Stimulated activated CD8-positive, alpha-beta memory T cell treated with anti-CD3 and anti-CD28 coated beads, Interleukin-7, amount 100 ng/mL, for 48 hours (primary cell): ENCODE measurements around the gene GIGYF2.
"Not testable (repeated sequence)": the region's sequence is repeated elsewhere in the genome, so short reads cannot be mapped to it uniquely, and the experiment has no call there.

Experiments
- DNase-seq, 2 donors: peaks; one replicate each; pipeline ENCODE4 v3.0.0-alpha.2; 2020; ENCODE audit warnings: low read depth in 1 of 2; ENCODE audit errors: extremely low read depth in 1 of 2

GIGYF2 gene

GRCh38 chr2:232687382-232688160 is 9.6 kb upstream of the GIGYF2 start:
- no peak for DNase-seq

DNA sequence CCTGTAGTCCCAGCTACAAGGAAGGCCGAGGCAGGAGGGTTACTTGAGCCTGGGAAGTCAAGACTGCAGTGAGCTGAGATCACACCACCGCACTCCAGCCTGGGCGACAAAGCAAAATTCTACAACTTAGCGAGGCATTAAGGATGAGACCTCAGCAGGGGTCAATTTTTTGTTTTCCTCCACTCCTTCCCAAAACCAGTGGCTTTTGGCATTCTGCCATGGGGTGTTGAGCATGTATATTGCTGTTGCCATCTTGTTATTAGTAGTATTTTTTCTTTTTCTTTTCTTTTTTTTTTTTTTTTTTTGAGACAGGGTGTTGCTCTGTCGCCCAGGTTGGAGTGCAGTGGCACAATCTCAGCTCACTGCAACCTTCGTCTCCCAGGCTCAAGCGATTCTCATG is 8.9 kb upstream of the GIGYF2 start:
- DNase-seq: no peak

DNA sequence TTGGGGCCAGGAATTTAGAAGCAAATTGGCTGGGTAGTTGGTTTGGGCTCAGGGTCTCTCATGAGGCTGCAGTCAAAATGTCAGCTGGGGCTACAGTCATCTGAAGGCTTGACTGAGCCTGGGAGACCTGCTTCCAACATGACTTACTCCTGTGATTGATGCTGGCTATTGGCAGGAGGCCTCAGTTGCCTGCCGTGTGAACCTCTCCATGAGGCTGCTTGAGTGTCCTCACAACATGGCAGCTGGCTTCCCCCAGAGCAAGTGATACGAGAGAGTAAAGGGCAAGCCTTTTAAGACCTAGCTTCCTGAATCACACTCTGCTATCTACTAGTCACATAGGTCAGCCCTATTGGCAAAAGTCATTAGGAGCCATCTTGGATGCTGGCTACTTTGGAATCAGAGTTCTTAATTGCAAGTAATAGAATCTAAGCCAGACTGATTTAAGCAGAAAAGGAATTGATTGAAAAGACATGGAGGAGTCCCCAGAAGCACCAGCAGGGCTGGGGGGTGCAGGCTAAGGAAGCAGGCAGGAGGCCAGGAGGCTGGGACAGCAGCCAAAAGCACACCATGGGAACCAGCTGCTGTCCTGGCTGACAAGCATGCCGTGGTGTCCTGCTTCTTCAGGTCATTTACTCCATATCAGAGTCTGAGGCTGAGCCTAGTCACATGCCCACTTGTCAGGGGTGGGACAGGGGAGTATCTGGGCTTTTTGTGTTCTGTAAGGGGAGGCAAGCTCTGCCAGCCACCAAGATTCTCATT is 7.8 kb upstream of the GIGYF2 start:
- no peak for DNase-seq

GRCh38 chr2:232691117-232691516 is 6.0 kb upstream of the GIGYF2 start:
- DNase-seq: not testable (repeated sequence)

DNA sequence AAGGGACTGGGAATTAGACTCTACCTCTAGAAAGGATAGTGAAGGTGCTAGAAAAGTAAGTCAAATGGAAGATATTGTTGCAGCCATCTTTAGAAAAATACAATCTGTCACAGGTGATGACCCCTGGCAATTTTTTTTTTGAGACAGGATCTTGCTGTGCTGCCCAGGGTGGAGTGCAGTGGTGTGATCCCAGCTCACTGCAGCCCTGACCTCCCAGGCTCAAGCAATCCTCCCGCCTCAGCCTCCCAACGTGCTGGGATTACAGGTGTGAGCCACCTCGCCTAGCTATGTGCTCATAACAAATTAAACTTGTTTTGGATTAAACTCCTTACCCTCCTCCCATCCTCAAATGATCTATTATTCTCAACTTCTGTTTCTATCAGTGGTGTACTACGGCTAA is 3.8 kb upstream of the GIGYF2 start:
- no peak for DNase-seq

DNA sequence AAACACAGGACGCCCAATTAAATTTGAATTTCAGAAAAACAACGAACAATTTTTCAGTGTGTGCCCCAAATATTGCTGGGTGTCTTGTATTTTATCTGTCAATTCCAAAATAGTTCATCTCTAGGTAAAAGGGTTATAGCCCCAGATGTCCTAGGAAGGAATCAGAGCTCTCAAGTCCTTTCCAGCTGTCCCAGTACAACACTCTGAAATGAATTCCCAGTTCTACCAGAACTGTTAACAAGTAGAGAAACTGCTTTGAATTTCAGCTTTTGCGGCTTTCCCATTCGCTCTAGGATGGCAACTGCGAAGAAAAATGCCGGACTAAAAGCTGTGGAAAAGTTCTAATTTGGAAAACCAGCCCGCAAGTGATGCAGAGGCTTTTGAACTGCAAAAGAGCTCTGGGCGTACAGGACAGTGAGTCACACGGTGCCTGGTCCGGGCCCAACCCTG is 497 bp upstream of the GIGYF2 start:
- no peak for DNase-seq

DNA sequence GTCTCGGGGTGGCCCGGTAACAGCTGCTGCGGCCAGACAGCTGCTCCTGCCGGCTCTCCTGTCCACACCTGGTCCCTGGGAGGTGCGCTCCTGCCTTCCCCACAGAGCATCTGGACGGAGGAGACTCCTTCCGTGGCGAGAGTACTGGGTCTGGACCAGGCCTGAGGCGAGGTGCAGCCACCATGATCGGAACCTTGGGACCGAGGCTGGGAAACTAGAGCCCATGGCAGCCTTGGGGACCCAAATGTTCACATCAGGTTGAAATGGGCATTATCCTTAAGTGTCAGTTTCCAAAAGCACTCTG is 628 bp downstream of the GIGYF2 start:
- no peak for DNase-seq

- no peak for DNase-seq
Observed at GRCh38 chr2:232698556-232699091, 1.5 kb downstream of the GIGYF2 start.

GRCh38 chr2:232699110-232699509 is 2.0 kb downstream of the GIGYF2 start:
- no peak for DNase-seq

DNA sequence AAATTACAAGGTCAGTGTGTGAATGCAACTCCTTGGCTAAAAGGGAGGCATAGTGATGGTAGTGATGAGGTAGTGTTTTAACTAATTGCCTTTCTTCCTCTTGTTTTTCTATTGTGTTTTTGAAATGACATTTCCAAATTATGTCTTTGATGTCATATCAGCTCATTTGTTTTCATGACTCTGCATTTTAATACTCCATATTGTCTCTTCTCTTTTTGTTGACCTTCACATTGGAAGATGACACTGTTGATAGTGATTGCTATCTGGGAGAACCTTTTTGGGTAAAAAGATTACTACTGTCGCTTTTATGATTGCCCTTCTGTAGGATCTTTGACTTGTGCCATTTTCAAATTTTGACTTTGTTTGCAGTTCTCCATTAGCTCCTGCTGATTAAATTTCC is 3.0 kb downstream of the GIGYF2 start:
- DNase-seq: no peak

GRCh38 chr2:232707076-232707475 is 9.9 kb downstream of the GIGYF2 start:
- DNase-seq: no peak

- no peak for DNase-seq
Observed at GRCh38 chr2:232713505-232713904, 16.4 kb downstream of the GIGYF2 start.

- DNase-seq: no peak
Observed at GRCh38 chr2:232714969-232715368, 17.8 kb downstream of the GIGYF2 start.

DNA sequence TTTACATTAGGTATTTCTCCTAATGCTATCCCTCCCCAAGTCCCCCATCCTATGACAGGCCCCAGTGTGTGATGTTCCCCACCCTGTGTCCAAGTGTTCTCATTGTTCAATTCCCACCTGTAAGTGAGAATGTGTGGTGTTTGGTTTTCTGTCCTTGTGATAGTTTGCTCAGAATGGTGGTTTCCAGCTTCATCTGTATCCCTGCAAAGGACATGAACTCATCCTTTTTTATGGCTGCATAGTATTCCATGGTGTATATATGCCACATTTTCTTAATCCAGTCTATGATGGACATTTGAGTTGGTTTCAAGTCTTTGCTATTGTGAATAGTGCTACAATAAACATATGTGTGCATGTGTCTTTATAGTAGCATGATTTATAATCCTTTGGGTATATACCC is 22.9 kb downstream of the GIGYF2 start:
- DNase-seq: not testable (repeated sequence)

GRCh38 chr2:232721261-232721660 is 24.1 kb downstream of the GIGYF2 start:
- no peak for DNase-seq

DNA sequence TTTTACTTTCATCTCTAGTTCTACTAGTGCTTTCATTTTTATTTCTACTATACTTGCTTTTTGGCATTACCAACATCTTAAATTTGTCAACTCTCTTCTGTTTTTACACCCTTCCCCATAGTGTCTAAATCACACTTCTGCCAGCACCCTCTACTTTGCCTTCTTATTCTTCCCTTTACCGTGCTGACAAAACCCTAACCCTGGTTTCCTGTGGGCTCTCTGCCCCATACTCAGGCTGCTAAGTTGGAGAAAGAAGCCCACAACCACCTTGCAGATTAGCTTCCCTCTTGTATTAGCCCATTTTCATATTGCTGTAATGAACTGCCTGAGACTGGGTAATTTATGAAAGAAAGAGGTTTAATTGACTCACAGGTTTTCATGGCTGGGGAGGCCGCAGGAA is 24.8 kb downstream of the GIGYF2 start:
- no peak for DNase-seq

GRCh38 chr2:232723027-232723426 is 25.9 kb downstream of the GIGYF2 start:
- no peak for DNase-seq

DNA sequence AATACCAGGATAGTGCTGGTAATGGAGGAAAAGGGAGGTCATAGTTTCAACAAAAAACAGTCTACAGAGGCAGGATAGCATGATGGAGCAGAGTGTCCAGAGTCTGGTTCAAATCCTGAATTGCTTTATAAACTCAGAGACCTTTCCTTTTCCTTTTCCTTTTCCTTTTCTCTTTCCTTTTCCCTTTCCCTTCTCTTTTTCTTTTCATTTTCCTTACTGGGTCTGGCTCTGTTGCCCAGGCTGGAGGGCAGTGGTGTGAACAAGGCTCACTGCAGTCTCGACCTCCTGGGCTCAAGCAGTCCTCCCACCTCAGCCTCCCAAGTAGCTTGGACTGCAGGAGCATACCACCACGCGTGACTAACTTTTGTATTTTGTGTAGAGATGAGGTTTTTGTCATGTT is 31.7 kb downstream of the GIGYF2 start:
- DNase-seq: no peak

GRCh38 chr2:232731470-232731869 is 34.3 kb downstream of the GIGYF2 start:
- DNase-seq: no peak

DNA sequence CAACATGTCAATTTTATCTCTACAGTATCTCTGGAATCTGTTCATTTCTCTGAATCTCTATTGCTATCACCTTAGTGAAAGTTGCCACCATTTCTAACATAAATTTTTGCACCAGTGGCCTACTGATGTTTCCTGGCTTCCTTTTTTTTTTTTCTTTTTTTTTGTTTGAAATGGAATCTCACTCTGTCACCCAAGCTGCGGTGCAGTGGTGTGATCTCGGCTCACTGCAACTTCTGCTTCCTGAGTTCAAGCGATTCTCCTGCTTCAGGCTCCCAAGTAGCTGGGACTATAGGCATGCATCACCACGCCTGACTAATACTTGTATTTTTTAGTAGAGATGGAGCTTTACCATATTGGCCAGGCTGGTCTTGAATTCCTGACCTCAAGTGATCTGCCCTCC is 44.2 kb downstream of the GIGYF2 start:
- no peak for DNase-seq

DNA sequence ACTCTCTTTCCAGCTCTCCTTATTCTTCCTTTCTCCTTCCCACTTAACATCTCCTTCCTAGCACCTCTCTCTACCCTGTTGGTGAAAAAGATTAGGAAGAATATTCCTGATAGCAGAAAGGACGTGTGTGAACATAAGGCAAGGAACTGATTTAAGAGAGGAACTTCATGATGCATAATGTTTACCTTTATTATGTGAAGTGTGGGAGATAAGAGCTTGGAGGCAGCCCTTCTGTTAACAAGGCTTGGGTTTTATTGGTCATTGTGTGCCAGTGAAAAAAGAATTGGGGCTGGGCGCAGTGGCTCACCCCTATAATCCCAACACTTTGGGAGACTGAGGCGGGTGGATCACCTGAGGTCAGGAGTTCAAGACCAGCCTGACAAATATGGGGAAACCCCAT is 44.8 kb downstream of the GIGYF2 start:
- DNase-seq: no peak

DNA sequence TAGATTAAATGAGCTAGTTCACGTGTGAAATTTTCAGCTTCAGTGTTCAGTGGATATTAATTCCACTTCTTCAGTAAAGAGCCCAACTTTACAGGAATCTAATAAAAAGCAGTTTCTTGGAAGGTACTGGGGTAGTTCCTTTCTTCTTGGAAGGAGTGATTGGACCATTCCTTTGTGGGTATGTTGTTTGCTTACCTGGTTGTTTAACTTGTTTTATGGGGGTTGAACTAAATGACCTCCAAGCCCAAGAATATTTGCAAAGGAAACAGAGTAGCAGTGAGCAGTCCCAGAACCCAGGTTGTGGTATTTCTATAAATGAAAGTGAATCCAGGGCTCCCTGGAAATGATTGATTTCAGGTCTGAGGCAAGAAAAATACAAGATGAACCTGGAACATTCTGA is 47.8 kb downstream of the GIGYF2 start:
- no peak for DNase-seq
